DOHH2 (cell line): ENCODE data around the gene OSBPL1A.

ENCODE experiments used
- EZH2phosphoT487 ChIP-seq: fragments of 200-600 bp; sonication (generic); IDR thresholded peaks from 2 replicates; pipeline ENCODE4 v1.6.1; 2017; ENCODE audit warnings: borderline replicate concordance, mild to moderate bottlenecking, antibody characterized with exemption, low read length, moderate library complexity, mixed read lengths
- TF ChIP-seq, protein P1 (sequence below): fragments of 200-600 bp; sonication (generic); IDR thresholded peaks from one replicate; pipeline ENCODE4 v1.5.1; 2014; ENCODE audit warnings: antibody characterized with exemption, mild to moderate bottlenecking, low read depth, low read length; ENCODE audit not compliant: poor library complexity, severe bottlenecking

GRCh38 chr18:24128700-24129099, 268.9 kb downstream of the OSBPL1A start:
- TF ChIP-seq, protein P1, sequence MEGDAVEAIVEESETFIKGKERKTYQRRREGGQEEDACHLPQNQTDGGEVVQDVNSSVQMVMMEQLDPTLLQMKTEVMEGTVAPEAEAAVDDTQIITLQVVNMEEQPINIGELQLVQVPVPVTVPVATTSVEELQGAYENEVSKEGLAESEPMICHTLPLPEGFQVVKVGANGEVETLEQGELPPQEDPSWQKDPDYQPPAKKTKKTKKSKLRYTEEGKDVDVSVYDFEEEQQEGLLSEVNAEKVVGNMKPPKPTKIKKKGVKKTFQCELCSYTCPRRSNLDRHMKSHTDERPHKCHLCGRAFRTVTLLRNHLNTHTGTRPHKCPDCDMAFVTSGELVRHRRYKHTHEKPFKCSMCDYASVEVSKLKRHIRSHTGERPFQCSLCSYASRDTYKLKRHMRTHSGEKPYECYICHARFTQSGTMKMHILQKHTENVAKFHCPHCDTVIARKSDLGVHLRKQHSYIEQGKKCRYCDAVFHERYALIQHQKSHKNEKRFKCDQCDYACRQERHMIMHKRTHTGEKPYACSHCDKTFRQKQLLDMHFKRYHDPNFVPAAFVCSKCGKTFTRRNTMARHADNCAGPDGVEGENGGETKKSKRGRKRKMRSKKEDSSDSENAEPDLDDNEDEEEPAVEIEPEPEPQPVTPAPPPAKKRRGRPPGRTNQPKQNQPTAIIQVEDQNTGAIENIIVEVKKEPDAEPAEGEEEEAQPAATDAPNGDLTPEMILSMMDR, result no peak
- TF ChIP-seq EZH2phosphoT487, result no peak
